Measurements from ENCODE around the gene C15orf40. TPM values are rescaled to one million over a fixed set of nuclear protein-coding genes. Genes with fewer than 3 reads are reported as not detected.
A peak's percentile ranks its signal among the peaks of the same experiment; 100 is the strongest.

Gene C15orf40
- total RNA-seq, 1 experiment from 2014 or later, result 27.5 TPM

DNA sequence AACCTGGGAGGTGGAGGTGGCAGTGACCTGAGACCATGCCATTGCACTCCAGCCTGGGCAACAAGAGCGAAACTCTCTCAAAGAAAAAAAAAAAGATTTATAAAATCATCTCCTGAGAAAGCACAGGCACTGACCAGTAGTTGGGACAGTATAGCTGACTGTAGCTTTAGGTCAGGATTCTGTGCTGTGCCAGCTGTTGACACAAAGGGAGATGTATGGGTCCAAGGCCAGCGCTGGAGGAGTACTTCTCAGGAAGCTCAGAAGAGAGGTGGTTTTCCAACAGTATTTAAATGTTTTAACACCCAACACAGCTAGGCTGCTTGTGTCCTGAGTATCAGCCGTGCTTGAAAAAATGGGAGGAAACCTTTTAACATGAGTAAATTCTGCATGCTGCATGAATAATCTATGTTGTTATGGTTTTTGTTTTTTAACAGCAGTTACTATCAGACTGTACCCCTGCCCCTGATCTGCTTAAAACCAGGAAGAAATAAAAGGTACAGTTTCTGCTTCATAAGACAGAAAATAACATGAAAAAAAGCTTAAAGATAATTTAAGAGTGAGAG is 18.9 kb downstream of the C15orf40 start (continued):
- TF ChIP-seq RELA (CRISPR knock-in tag; IDR thresholded peaks at IDR 0.05; ENCODE audit: borderline replicate concordance) (no peak), MXD4 (CRISPR knock-in tag; IDR thresholded peaks at IDR 0.05; ENCODE audit: borderline replicate concordance) (no peak)

DNA sequence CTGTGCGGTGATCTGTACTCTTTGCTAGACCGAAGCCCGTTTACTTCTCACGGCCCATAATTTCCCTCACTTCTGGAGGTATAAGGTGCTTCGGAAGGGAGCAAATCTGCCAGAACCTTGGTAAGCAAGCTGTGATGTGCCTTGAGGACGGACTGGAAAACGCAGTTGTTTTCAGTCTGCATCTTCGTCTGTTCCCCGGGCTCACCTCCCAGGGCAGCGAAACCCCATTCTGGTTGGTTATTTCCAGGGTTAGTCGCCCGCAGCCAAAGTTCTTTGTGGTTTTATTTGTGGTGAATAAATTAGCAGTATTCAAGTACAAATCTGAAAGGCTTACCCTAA is 25.0 kb downstream of the C15orf40 start:
- Mint-ChIP-seq H3K4me1 (peaks cover 15% of the 10 kb centered on the region), H3K27me3 (ENCODE audit: low read depth) (peaks cover 21% of the 10 kb centered on the region), H3K27ac (no peak overlapping the region), H3K36me3 (peaks cover 23% of the 10 kb centered on the region), H3K4me3 (peak overlapping the region; percentile 94), H3K9me3 (peaks cover 13% of the 10 kb centered on the region)
- DNase-seq (ENCODE audit: low spot score) (no peak), ATAC-seq (peak; percentile 8; the same call in 1 of the 2 replicates)
- CTCF ChIA-PET, result interaction anchor here (0.7 to 1.3 kb wide), 4 partner anchors 14 to 236 kb away, joined by 3 to 10 read pairs (median 4); no protein-coding TSS in a partner anchor
- TF ChIP-seq CBFB (CRISPR knock-in tag; IDR thresholded peaks at IDR 0.05; ENCODE audit: low read depth), result no peak
- no peak for TF ChIP-seq ATF2 (CRISPR knock-in tag; IDR thresholded peaks at IDR 0.05; ENCODE audit: borderline replicate concordance, low read depth)
- TF ChIP-seq ZNF532 (CRISPR knock-in tag; IDR thresholded peaks at IDR 0.05; ENCODE audit: borderline replicate concordance), result no peak
- no peak for TF ChIP-seq MXD4 (CRISPR knock-in tag; IDR thresholded peaks at IDR 0.05; ENCODE audit: borderline replicate concordance)
- no peak for TF ChIP-seq RORB (CRISPR knock-in tag; IDR thresholded peaks at IDR 0.05)
- TF ChIP-seq SMAD4 (CRISPR knock-in tag; IDR thresholded peaks at IDR 0.05), result no peak
- no peak for TF ChIP-seq OVOL2 (CRISPR knock-in tag; IDR thresholded peaks at IDR 0.05; ENCODE audit: borderline replicate concordance)
- TF ChIP-seq STAT6 (CRISPR knock-in tag; conservative IDR thresholded peaks at IDR 0.05; ENCODE audit: low read depth), result no peak
- TF ChIP-seq CDX4 (CRISPR knock-in tag; IDR thresholded peaks at IDR 0.05; ENCODE audit: borderline replicate concordance), result no peak
- POLR2A ChIA-PET, result no interaction called here

DNA sequence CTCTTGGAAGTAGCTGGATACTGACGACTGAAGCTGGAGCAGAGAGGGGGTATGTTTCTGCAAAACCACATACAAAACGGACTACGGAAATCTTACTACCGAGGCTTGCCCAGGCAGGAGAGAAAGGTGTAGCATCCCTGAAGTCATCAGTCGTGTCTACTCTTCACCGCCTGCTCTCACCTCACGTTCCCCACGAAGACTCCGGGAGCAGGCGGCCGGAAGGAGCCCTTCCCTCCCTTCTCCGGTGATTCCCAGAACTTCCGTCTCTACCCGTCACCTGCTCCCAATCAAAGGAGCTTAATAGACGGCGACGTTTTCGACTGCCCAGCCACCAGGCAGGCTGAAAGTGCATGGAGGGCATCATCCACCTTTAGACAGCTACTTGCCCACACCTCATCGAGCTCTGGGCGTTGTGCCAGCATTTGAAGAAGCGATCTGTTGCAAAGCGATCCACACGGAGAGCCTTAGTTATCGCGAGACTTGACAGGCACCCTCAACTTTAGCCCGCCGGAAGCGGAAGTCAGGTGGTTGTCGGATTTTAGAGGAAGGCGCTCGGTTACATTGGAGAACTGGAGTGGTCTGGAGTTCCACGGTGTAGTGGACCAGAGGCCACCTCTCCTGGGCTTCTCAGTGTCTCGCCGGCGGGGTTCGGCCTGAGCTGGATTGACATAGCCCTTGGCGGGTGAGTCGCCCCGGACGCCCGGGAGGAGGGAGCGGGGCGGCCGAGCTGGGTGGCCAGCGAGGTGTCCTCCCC is 25.6 kb downstream of the C15orf40 start, which contains the start of gene RAMAC:
Gene RAMAC, plus strand, starts transcription at position 523 of the 754 bp plus-strand sequence. CDS start 2,809 bp downstream, outside the sequence.
- peak within 1 kb of the TSS; percentile 86 for H3K27ac Mint-ChIP-seq
- peak within 1 kb of the TSS; percentile 94 for H3K4me3 Mint-ChIP-seq
- H3K4me1 Mint-ChIP-seq, result peaks cover 15% of the 10 kb centered on the region
- peak; percentile 80 for DNase-seq (ENCODE audit: low spot score)
- peak; percentile 94 for ATAC-seq
- H3K36me3 Mint-ChIP-seq, result peaks cover 23% of the 10 kb centered on the region
- POLR2A ChIA-PET, result no interaction called here
- peaks cover 13% of the 10 kb centered on the region for H3K9me3 Mint-ChIP-seq
- peaks cover 21% of the 10 kb centered on the region for H3K27me3 Mint-ChIP-seq (ENCODE audit: low read depth)
- CTCF ChIA-PET, result interaction anchor here (0.7 to 1.3 kb wide), 4 partner anchors 14 to 236 kb away, joined by 3 to 10 read pairs (median 4); no protein-coding TSS in a partner anchor
- TF ChIP-seq FOXJ3 (CRISPR knock-in tag; IDR thresholded peaks at IDR 0.05; ENCODE audit: borderline replicate concordance) (0 out of 2 replicates have a peak, but pooled peaks have one; percentile 77), ZNF425 (CRISPR knock-in tag; conservative IDR thresholded peaks at IDR 0.05) (no peak), ETV6 (CRISPR knock-in tag; IDR thresholded peaks at IDR 0.05) (peak; percentile 92), USF2 (CRISPR knock-in tag; IDR thresholded peaks at IDR 0.05) (peak; percentile 88), JUN (CRISPR knock-in tag; IDR thresholded peaks at IDR 0.05) (0 out of 2 replicates have a peak, but pooled peaks have one; percentile 57)

All from WTC11 (cell line).